ENCODE data around the gene LIN37. TPM values are rescaled to one million over a fixed set of nuclear protein-coding genes. Genes with fewer than 3 reads are reported as not detected.

Gene LIN37
- total and polyA plus RNA-seq, 9 of the 15 experiments (the other 6 are each of a cell fraction or from before 2014, with no cell fraction given): 1.2 to 12.5 (median 8.6) TPM

GRCh38 chr19:35718345-35719041 lies 29.9 kb upstream of the LIN37 start (continued):
- TF ChIP-seq ZNF398 (CRISPR knock-in tag; IDR thresholded peaks at IDR 0.05) (no peak), FOXJ3 (CRISPR knock-in tag; IDR thresholded peaks at IDR 0.05) (no peak), NRF1 (conservative IDR thresholded peaks at IDR 0.05 in 1 of 2, IDR thresholded peaks at IDR 0.05 in 1 of 2) (no peak), SMAD3 (CRISPR knock-in tag; conservative IDR thresholded peaks at IDR 0.05) (no peak), WHSC1 (IDR thresholded peaks at IDR 0.05; ENCODE audit: low read length) (no peak), NFE2 (IDR thresholded peaks at IDR 0.05; ENCODE audit: low read depth) (no peak), EGR1 (conservative IDR thresholded peaks at IDR 0.05) (peak; percentile 65), XRCC3 (IDR thresholded peaks at IDR 0.05) (no peak), SMARCE1 (IDR thresholded peaks at IDR 0.05) (no peak), SLC30A9 (CRISPR knock-in tag; IDR thresholded peaks at IDR 0.05) (no peak), MAZ (CRISPR knock-in tag; conservative IDR thresholded peaks at IDR 0.05 in 1 of 2, IDR thresholded peaks at IDR 0.05 in 1 of 2) (0 out of 4 replicates have a peak, but pooled peaks of 1 of the 2 experiments have one; percentile 34), E4F1 (CRISPR knock-in tag; IDR thresholded peaks at IDR 0.05; ENCODE audit: borderline replicate concordance) (no peak), HDAC2 (IDR thresholded peaks at IDR 0.05) (no peak), HNRNPLL (IDR thresholded peaks at IDR 0.05; ENCODE audit: low read depth, low read length, poor library complexity, severe bottlenecking) (no peak), NFIX (CRISPR knock-in tag; IDR thresholded peaks at IDR 0.05; ENCODE audit: low read depth) (no peak), SNIP1 (IDR thresholded peaks at IDR 0.05; ENCODE audit: low read depth) (no peak), ZNF639 (CRISPR knock-in tag; conservative IDR thresholded peaks at IDR 0.05 in 1 of 2, IDR thresholded peaks at IDR 0.05 in 1 of 2) (no peak), ZNF354B (CRISPR knock-in tag; IDR thresholded peaks at IDR 0.05) (no peak)
- TF ChIP-seq, protein P1, sequence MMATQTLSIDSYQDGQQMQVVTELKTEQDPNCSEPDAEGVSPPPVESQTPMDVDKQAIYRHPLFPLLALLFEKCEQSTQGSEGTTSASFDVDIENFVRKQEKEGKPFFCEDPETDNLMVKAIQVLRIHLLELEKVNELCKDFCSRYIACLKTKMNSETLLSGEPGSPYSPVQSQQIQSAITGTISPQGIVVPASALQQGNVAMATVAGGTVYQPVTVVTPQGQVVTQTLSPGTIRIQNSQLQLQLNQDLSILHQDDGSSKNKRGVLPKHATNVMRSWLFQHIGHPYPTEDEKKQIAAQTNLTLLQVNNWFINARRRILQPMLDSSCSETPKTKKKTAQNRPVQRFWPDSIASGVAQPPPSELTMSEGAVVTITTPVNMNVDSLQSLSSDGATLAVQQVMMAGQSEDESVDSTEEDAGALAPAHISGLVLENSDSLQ (IDR thresholded peaks at IDR 0.05): no peak
- TF ChIP-seq, protein P2, sequence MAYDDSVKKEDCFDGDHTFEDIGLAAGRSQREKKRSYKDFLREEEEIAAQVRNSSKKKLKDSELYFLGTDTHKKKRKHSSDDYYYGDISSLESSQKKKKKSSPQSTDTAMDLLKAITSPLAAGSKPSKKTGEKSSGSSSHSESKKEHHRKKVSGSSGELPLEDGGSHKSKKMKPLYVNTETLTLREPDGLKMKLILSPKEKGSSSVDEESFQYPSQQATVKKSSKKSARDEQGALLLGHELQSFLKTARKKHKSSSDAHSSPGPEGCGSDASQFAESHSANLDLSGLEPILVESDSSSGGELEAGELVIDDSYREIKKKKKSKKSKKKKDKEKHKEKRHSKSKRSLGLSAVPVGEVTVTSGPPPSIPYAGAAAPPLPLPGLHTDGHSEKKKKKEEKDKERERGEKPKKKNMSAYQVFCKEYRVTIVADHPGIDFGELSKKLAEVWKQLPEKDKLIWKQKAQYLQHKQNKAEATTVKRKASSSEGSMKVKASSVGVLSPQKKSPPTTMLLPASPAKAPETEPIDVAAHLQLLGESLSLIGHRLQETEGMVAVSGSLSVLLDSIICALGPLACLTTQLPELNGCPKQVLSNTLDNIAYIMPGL (CRISPR knock-in tag; IDR thresholded peaks at IDR 0.05): no peak

All from K562 (cell line).